Measurements from ENCODE around the gene MYD88. TPM values are rescaled to one million over a fixed set of nuclear protein-coding genes. Genes with fewer than 3 reads are reported as not detected.

Gene MYD88
- total and polyA plus RNA-seq, 9 of the 15 experiments (the other 6 are each of a cell fraction or from before 2014, with no cell fraction given), result 3.2 to 47.3 (median 27.6) TPM

- no peak for TF ChIP-seq GATAD2B (IDR thresholded peaks at IDR 0.05; ENCODE audit: borderline replicate concordance)
- no peak for TF ChIP-seq PURB (CRISPR knock-in tag; IDR thresholded peaks at IDR 0.05; ENCODE audit: low read depth)
- no peak for TF ChIP-seq ZNF75A (CRISPR knock-in tag; IDR thresholded peaks at IDR 0.05)
- no peak for TF ChIP-seq C11orf30 (IDR thresholded peaks at IDR 0.05; ENCODE audit: low read depth)
- TF ChIP-seq HMGN3 (IDR thresholded peaks at IDR 0.05; ENCODE audit: borderline replicate concordance, extremely low read depth, insufficient read length, low read depth, low read length), result no peak
- no peak for TF ChIP-seq ARNT (IDR thresholded peaks at IDR 0.05)
- TF ChIP-seq TAF1 (IDR thresholded peaks at IDR 0.05; ENCODE audit: control insufficient read depth, extremely low read depth, insufficient read depth, low read length, severe bottlenecking), result no peak
- no peak for TF ChIP-seq ZNF282 (CRISPR knock-in tag; IDR thresholded peaks at IDR 0.05)
- peak; percentile 72 for TF ChIP-seq DEAF1 (CRISPR knock-in tag; IDR thresholded peaks at IDR 0.05)
- TF ChIP-seq TCF3 (CRISPR knock-in tag; IDR thresholded peaks at IDR 0.05), result no peak; the same call in 1 of the 2 replicates
- TF ChIP-seq BDP1 (IDR thresholded peaks at IDR 0.05; ENCODE audit: insufficient read depth, insufficient read length), result no peak
- no peak for TF ChIP-seq PHF21A (IDR thresholded peaks at IDR 0.05; ENCODE audit: borderline replicate concordance, low read depth)
- no peak for TF ChIP-seq ZNF318 (IDR thresholded peaks at IDR 0.05; ENCODE audit: borderline replicate concordance in 1 of 2, low read depth in 1 of 2)
- no peak for TF ChIP-seq FOXK2 (conservative IDR thresholded peaks at IDR 0.05 in 1 of 2, IDR thresholded peaks at IDR 0.05 in 1 of 2; ENCODE audit: low read depth in 2 of 2)
- no peak for TF ChIP-seq HMGXB4 (CRISPR knock-in tag; IDR thresholded peaks at IDR 0.05)
- no peak for TF ChIP-seq ZNF436 (CRISPR knock-in tag; IDR thresholded peaks at IDR 0.05)
These were observed 6.7 kb upstream of the MYD88 start (continued) for GRCh38 chr3:38131621-38132369.
